Uterus (tissue), 4 donors: ENCODE results near the gene VPS35L. TPM values are rescaled to one million over a fixed set of nuclear protein-coding genes. Genes with fewer than 3 reads are reported as not detected.

Experiments
- DNase-seq, 2 donors: peaks; one replicate each; pipeline ENCODE4 v3.0.0-alpha.2; 2019 to 2020
- H3K27ac ChIP-seq, 2 donors: fragments of 200-600 bp; sonication (generic); 1 replicate in 1 of 2; 2 replicates in 1 of 2; pipeline ENCODE4 v1.5.1; 2016 to 2018
- H3K27me3 ChIP-seq, 2 donors: fragments of 200-600 bp; sonication (generic); one replicate each; pipeline ENCODE4 v1.5.1; 2018 to 2019; ENCODE audit warnings: control low read depth in 1 of 2
- H3K36me3 ChIP-seq, 2 donors: fragments of 200-600 bp; sonication (generic); one replicate each; pipeline ENCODE4 v1.5.1; 2019; ENCODE audit warnings: control low read depth in 1 of 2
- H3K4me1 ChIP-seq, 2 donors: fragments of 200-600 bp; sonication (generic); one replicate each; pipeline ENCODE4 v1.5.1; 2018 to 2019; ENCODE audit warnings: control low read depth in 1 of 2
- H3K4me3 ChIP-seq, 2 donors: fragments of 200-600 bp; sonication (generic); 1 replicate in 1 of 2; 2 replicates in 1 of 2; pipeline ENCODE4 v1.5.1; 2018 to 2019; ENCODE audit warnings: mild to moderate bottlenecking in 1 of 2
- H3K9me3 ChIP-seq, 2 donors: fragments of 200-600 bp; sonication (generic); one replicate each; pipeline ENCODE4 v1.5.1; 2019; ENCODE audit warnings: control low read depth in 1 of 2
- CTCF ChIP-seq, 4 experiments: fragments of 200-600 bp in 2 of 4; fragments of 450-650 bp in 2 of 4; sonication (generic) in 2 of 4; IDR thresholded peaks; one replicate each; pipeline ENCODE4 v1.5.1; 2016 to 2019; ENCODE audit warnings: antibody characterized with exemption in 4 of 4, mild to moderate bottlenecking in 2 of 4, moderate library complexity in 1 of 4
- POLR2A ChIP-seq, 2 donors: fragments of 450-650 bp; IDR thresholded peaks; one replicate each; pipeline ENCODE4 v1.6.1; 2016; ENCODE audit warnings: antibody characterized with exemption in 2 of 2, mild to moderate bottlenecking in 1 of 2, moderate library complexity in 1 of 2
- intact Hi-C: fragments of 100-400 bp; cut with DNase I; formaldehyde crosslinking; loops from one replicate; pipeline ENCODE4 v1.15.1; 2023; ENCODE audit warnings: low total_unique reads
- total RNA-seq, 4 donors: library from RNA; depleted of rRNA in 3 of 4; stranded (reverse); fragments of >200 nt in 3 of 4; gene quantifications; one replicate each; pipeline versions ENCODE4 v1.1.0 to v1.2.4, GENCODE V29; 2014 to 2023
- donor health status: DM: yes; HTN: yes; CAD: no.

The VPS35L gene
- total RNA-seq, 4 donors from 2014 or later: 34.8 to 110 (median 88.2) TPM

GRCh38 chr16:19700319-19700781, 144.8 kb downstream of the VPS35L start:
- H3K9me3 ChIP-seq: no peaks in the 10 kb centered on the region
- no peak overlapping the region for H3K4me3 ChIP-seq
- peak overlapping the region; percentile 68 to 85 for H3K27ac ChIP-seq
- intact Hi-C loops: no loop called here
- TF ChIP-seq POLR2A (IDR thresholded peaks at IDR 0.05): no peak
- TF ChIP-seq CTCF (IDR thresholded peaks at IDR 0.05): no peak
- peak; percentile 55 to 65 for DNase-seq
- H3K36me3 ChIP-seq: no peaks in the 10 kb centered on the region
- H3K4me1 ChIP-seq: peaks cover 0 to 4% of the 10 kb centered on the region in 2 donors
- H3K27me3 ChIP-seq: no peaks in the 10 kb centered on the region

- Histone ChIP-seq H3K4me1 (peaks cover 0 to 4% of the 10 kb centered on the region in 2 donors), H3K9me3 (no peaks in the 10 kb centered on the region), H3K36me3 (no peaks in the 10 kb centered on the region), H3K4me3 (no peak overlapping the region), H3K27ac (peak overlapping the region; percentile 68 to 85), H3K27me3 (no peaks in the 10 kb centered on the region)
- intact Hi-C loops: no loop called here
- no peak for TF ChIP-seq CTCF (IDR thresholded peaks at IDR 0.05)
- TF ChIP-seq POLR2A (IDR thresholded peaks at IDR 0.05): no peak
- DNase-seq: no peak
Measured at GRCh38 chr16:19701091-19701490, 145.6 kb downstream of the VPS35L start.

- H3K36me3 ChIP-seq: no peaks in the 10 kb centered on the region
- TF ChIP-seq POLR2A (IDR thresholded peaks at IDR 0.05) (no peak), CTCF (IDR thresholded peaks at IDR 0.05) (no peak)
- DNase-seq: no peak
- intact Hi-C loops: no loop called here
- H3K4me3 ChIP-seq: no peak overlapping the region
- H3K9me3 ChIP-seq: no peaks in the 10 kb centered on the region
- H3K4me1 ChIP-seq: peaks cover 0 to 4% of the 10 kb centered on the region in 2 donors
- H3K27me3 ChIP-seq: no peaks in the 10 kb centered on the region
- H3K27ac ChIP-seq: peak overlapping the region; percentile 53 to 68
Measured at GRCh38 chr16:19703172-19703889, 147.8 kb downstream of the VPS35L start.

GRCh38 chr16:19704321-19705145, 149.0 kb downstream of the VPS35L start:
- H3K36me3 ChIP-seq: no peaks in the 10 kb centered on the region
- H3K9me3 ChIP-seq: no peaks in the 10 kb centered on the region
- DNase-seq: no peak
- H3K4me1 ChIP-seq: peaks cover 0 to 4% of the 10 kb centered on the region in 2 donors
- H3K27me3 ChIP-seq: no peaks in the 10 kb centered on the region
- intact Hi-C loops: no loop called here
- TF ChIP-seq POLR2A (IDR thresholded peaks at IDR 0.05): no peak
- no peak for TF ChIP-seq CTCF (IDR thresholded peaks at IDR 0.05)
- no peak overlapping the region for H3K4me3 ChIP-seq
- peak overlapping the region; percentile 53 to 68 for H3K27ac ChIP-seq

GRCh38 chr16:19705146-19705501, 149.6 kb downstream of the VPS35L start:
- H3K4me3 ChIP-seq: no peak overlapping the region
- peaks cover 0 to 2% of the 10 kb centered on the region in 2 donors for H3K4me1 ChIP-seq
- no peak for DNase-seq
- peak overlapping the region; percentile 53 to 68 for H3K27ac ChIP-seq
- no peaks in the 10 kb centered on the region for H3K27me3 ChIP-seq
- H3K36me3 ChIP-seq: no peaks in the 10 kb centered on the region
- H3K9me3 ChIP-seq: no peaks in the 10 kb centered on the region
- intact Hi-C loops: no loop called here
- TF ChIP-seq CTCF (IDR thresholded peaks at IDR 0.05): no peak
- no peak for TF ChIP-seq POLR2A (IDR thresholded peaks at IDR 0.05)
